Ectodermal cell (in vitro differentiated cells): ENCODE measurements around the gene RPS3A.

Experiments used
- H3K27ac ChIP-seq: 2 replicates; pipeline ENCODE4 v1.7.0; 2013; ENCODE audit warnings: mild to moderate bottlenecking, low read depth, low read length; ENCODE audit not compliant: insufficient read depth, poor library complexity, severe bottlenecking
- H3K27me3 ChIP-seq: 2 replicates; pipeline ENCODE4 v1.7.0; 2013; ENCODE audit warnings: mild to moderate bottlenecking, low read length; ENCODE audit not compliant: insufficient read depth, control insufficient read depth, poor library complexity, severe bottlenecking
- H3K36me3 ChIP-seq: one replicate; pipeline ENCODE4 v1.7.0; 2013; ENCODE audit warnings: low read length; ENCODE audit not compliant: control insufficient read depth, insufficient read depth
- H3K4me1 ChIP-seq: one replicate; pipeline ENCODE4 v1.7.0; 2013; ENCODE audit warnings: low read length; ENCODE audit not compliant: control insufficient read depth, insufficient read depth
- H3K4me3 ChIP-seq: 2 replicates; pipeline ENCODE4 v1.7.0; 2013; ENCODE audit warnings: low read depth, low read length, control low read depth; ENCODE audit not compliant: insufficient read depth
- H3K9me3 ChIP-seq: 2 replicates; pipeline ENCODE4 v1.7.0; 2013; ENCODE audit warnings: mild to moderate bottlenecking, low read length, moderate library complexity; ENCODE audit not compliant: control insufficient read depth
- WGBS, 2 experiments: methylation state at CpG; one replicate each; pipeline ENCODE4 v1.1.7; 2013; ENCODE audit warnings: missing lambda C conversion rate in 2 of 2; 5-methylcytosine and 5-hydroxymethylcytosine counted together

RPS3A gene

DNA sequence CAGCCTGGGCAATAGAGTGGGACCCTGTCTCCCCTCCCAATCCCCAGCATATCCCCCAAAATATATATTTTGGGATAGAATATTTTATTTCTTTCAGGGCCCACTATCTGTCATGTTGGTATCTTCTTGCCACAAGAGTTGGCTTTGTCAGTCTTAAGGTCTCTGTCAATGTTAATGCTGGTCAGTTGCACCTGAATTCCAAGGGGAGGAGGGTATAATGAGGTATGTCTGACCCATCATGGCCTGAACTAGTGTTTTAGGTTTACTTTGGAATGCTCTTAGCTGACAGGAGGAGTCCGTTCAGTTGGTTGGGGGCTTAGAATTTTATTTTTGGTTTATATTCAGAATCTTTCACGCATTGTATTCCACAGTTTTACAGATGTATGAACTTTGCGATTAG, 6.2 kb upstream of the RPS3A start:
- Histone ChIP-seq H3K27me3 (no peaks in the 10 kb centered on the region), H3K27ac (no peak overlapping the region), H3K9me3 (no peaks in the 10 kb centered on the region), H3K4me3 (no peak overlapping the region), H3K36me3 (no peaks in the 10 kb centered on the region), H3K4me1 (no peaks in the 10 kb centered on the region)
- 64 to 67% methylated on average over 3 of the region's 3 CpGs for WGBS, 2 experiments

GRCh38 chr4:151094290-151094751, 5.1 kb upstream of the RPS3A start:
- no peaks in the 10 kb centered on the region for H3K4me1 ChIP-seq
- 86 to 93% methylated on average over 2 of the region's 2 CpGs for WGBS, 2 experiments
- no peaks in the 10 kb centered on the region for H3K27me3 ChIP-seq
- no peaks in the 10 kb centered on the region for H3K9me3 ChIP-seq
- no peak overlapping the region for H3K4me3 ChIP-seq
- H3K27ac ChIP-seq: no peak overlapping the region
- H3K36me3 ChIP-seq: no peaks in the 10 kb centered on the region

GRCh38 chr4:151095142-151095541, 4.3 kb upstream of the RPS3A start:
- no peaks in the 10 kb centered on the region for H3K36me3 ChIP-seq
- H3K4me1 ChIP-seq: no peaks in the 10 kb centered on the region
- WGBS, 2 experiments: 91 to 100% methylated on average over 2 to 3 of the region's 3 CpGs
- no peak overlapping the region for H3K4me3 ChIP-seq
- H3K9me3 ChIP-seq: no peaks in the 10 kb centered on the region
- H3K27me3 ChIP-seq: no peaks in the 10 kb centered on the region
- H3K27ac ChIP-seq: no peak overlapping the region

- Histone ChIP-seq H3K36me3 (peaks cover 17% of the 10 kb centered on the region), H3K9me3 (no peaks in the 10 kb centered on the region), H3K27me3 (no peaks in the 10 kb centered on the region), H3K27ac (no peak overlapping the region), H3K4me3 (no peak overlapping the region), H3K4me1 (peaks cover 5% of the 10 kb centered on the region)
- 81 to 89% methylated on average over 3 of the region's 3 CpGs for WGBS, 2 experiments
Measured at GRCh38 chr4:151097759-151098158, 1.7 kb upstream of the RPS3A start.

GRCh38 chr4:151098979-151099228, 524 bp upstream of the RPS3A start:
- 59 to 61% methylated on average over 8 of the region's 8 CpGs for WGBS, 2 experiments

GRCh38 chr4:151099976-151100417, 569 bp downstream of the RPS3A start:
- Histone ChIP-seq H3K36me3 (peaks cover 31% of the 10 kb centered on the region), H3K27ac (peak overlapping the region; percentile 96), H3K4me1 (peaks cover 5% of the 10 kb centered on the region), H3K9me3 (no peaks in the 10 kb centered on the region), H3K4me3 (peak overlapping the region; percentile 91), H3K27me3 (no peaks in the 10 kb centered on the region)
- WGBS, 2 experiments: 0 to 1% methylated on average over 12 to 13 of the region's 13 CpGs

More at GRCh38 chr4:151098979-151099228, 524 bp upstream of the RPS3A start:
- Histone ChIP-seq H3K4me1 (peaks cover 5% of the 10 kb centered on the region), H3K27ac (no peak overlapping the region), H3K27me3 (no peaks in the 10 kb centered on the region), H3K36me3 (peaks cover 22% of the 10 kb centered on the region), H3K9me3 (no peaks in the 10 kb centered on the region), H3K4me3 (peak overlapping the region; percentile 91)

GRCh38 chr4:151100531-151100930, 1.1 kb downstream of the RPS3A start:
- Histone ChIP-seq H3K27me3 (no peaks in the 10 kb centered on the region), H3K9me3 (no peaks in the 10 kb centered on the region), H3K4me3 (peak overlapping the region; percentile 91), H3K36me3 (peaks cover 33% of the 10 kb centered on the region), H3K4me1 (peaks cover 5% of the 10 kb centered on the region), H3K27ac (no peak overlapping the region)
- 10 to 26% methylated on average over 3 of the region's 3 CpGs for WGBS, 2 experiments

DNA sequence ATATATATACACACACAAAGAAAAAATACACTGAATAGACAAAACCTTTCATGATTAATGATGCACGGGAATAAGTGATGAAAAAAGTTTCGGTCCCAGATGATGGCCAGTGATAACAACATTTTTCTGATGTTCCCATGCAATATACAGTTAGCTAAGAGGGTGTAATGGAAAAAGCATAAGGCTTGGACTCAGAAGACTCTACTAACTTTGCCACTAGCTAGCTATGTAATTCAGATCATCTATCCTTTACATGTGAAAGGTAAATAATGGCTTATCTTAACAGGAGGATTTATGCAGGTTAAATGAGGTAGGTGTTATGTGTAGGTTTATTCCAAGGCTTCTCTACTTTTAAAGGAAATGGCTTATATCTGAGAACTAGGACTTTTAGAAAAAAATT, 4.3 kb downstream of the RPS3A start:
- no peak overlapping the region for H3K27ac ChIP-seq
- H3K4me3 ChIP-seq: no peak overlapping the region
- peaks cover 5% of the 10 kb centered on the region for H3K4me1 ChIP-seq
- 96 to 100% methylated on average over 2 of the region's 2 CpGs for WGBS, 2 experiments
- H3K27me3 ChIP-seq: no peaks in the 10 kb centered on the region
- H3K36me3 ChIP-seq: peaks cover 58% of the 10 kb centered on the region
- no peaks in the 10 kb centered on the region for H3K9me3 ChIP-seq

- Histone ChIP-seq H3K36me3 (peaks cover 58% of the 10 kb centered on the region), H3K27me3 (no peaks in the 10 kb centered on the region), H3K9me3 (no peaks in the 10 kb centered on the region), H3K27ac (no peak overlapping the region), H3K4me3 (no peak overlapping the region), H3K4me1 (peaks cover 5% of the 10 kb centered on the region)
- 92 to 94% methylated on average over 1 of the region's 1 CpG for WGBS, 2 experiments
Measured at GRCh38 chr4:151104621-151105020, 5.2 kb downstream of the RPS3A start.

DNA sequence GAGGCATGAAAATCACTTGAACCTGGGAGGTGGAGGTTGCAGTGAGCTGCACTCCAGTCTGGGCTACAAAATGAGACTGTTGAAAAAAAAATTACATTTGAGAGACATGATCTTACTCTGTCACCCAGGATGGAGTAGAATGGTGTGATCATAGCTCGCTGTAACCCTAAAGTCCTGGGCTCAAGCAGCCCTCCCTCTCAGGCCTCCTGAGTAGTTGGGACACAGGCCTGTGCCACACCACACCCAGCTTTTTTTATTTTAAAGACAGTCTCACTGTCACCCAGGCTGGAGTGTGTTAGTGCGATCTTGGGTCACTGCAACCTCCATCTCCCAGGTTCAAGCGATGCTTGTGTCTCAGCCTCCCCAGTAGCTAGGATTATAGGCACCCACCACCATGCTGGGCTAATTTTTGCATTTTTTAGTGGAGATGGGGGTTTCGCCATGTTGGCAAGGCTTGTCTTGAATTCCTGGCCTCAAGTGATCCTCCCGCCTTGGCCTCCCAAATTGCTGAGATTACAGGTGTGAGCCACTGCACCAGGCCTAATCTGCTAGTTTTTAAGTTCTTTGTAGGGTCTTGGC, 6.1 kb downstream of the RPS3A start:
- H3K27ac ChIP-seq: no peak overlapping the region
- no peaks in the 10 kb centered on the region for H3K9me3 ChIP-seq
- H3K27me3 ChIP-seq: no peaks in the 10 kb centered on the region
- H3K4me1 ChIP-seq: peaks cover 5% of the 10 kb centered on the region
- no peak overlapping the region for H3K4me3 ChIP-seq
- peaks cover 65% of the 10 kb centered on the region for H3K36me3 ChIP-seq
- 93% methylated on average over 5 of the region's 5 CpGs for WGBS, 2 experiments

- Histone ChIP-seq H3K9me3 (no peaks in the 10 kb centered on the region), H3K36me3 (peaks cover 54% of the 10 kb centered on the region)
- 95 to 98% methylated on average over 3 of the region's 3 CpGs for WGBS, 2 experiments
Measured at GRCh38 chr4:151107063-151107462, 7.6 kb downstream of the RPS3A start.

More at GRCh38 chr4:151107063-151107462, 7.6 kb downstream of the RPS3A start:
- Histone ChIP-seq H3K4me1 (no peaks in the 10 kb centered on the region), H3K27me3 (no peaks in the 10 kb centered on the region), H3K27ac (no peak overlapping the region), H3K4me3 (no peak overlapping the region)
